LoVo (cell line): ENCODE results near the gene SIGLEC12.

ENCODE experiments used
- DNase-seq: peaks from one replicate; pipeline ENCODE4 v3.0.0-alpha.2; 2016; ENCODE audit warnings: low spot score

SIGLEC12 gene

DNA sequence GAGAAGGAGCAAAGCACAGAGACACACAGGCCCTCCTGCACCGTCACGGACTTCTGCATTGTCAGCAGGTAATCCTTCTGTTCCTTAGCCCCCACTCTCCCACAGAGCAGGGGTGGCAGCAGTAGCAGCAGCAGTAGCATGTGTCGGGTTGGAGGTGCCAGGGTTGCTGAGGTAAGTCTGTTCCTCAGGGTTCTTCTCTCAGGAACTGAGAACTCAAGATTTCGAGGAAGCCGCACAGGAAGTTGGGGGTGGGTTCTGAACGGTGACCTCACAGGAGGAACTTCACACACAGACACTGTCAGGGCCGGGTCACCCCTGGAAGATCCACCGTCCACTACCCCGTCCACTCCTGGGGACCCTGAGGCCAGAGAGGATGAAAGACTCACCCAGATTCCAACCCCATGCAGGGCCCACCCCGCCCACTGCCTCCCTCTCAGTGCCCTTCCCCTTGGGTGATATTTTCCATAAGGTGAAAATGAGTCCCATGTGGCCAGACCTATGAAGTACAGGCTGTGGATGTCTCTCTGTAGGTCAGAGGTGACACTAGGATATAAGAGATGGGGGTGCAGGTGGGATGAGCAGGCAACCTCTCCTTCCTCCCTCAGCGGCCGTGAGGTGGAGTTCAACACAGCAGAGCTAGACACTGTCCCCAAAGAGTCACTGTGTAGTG, at the start of gene SIGLEC12:
Gene SIGLEC12 (minus strand): TSS at position 207 of the 670 bp plus-strand sequence. CDS start 67 bp downstream, at position 140.
- DNase-seq: no peak

DNA sequence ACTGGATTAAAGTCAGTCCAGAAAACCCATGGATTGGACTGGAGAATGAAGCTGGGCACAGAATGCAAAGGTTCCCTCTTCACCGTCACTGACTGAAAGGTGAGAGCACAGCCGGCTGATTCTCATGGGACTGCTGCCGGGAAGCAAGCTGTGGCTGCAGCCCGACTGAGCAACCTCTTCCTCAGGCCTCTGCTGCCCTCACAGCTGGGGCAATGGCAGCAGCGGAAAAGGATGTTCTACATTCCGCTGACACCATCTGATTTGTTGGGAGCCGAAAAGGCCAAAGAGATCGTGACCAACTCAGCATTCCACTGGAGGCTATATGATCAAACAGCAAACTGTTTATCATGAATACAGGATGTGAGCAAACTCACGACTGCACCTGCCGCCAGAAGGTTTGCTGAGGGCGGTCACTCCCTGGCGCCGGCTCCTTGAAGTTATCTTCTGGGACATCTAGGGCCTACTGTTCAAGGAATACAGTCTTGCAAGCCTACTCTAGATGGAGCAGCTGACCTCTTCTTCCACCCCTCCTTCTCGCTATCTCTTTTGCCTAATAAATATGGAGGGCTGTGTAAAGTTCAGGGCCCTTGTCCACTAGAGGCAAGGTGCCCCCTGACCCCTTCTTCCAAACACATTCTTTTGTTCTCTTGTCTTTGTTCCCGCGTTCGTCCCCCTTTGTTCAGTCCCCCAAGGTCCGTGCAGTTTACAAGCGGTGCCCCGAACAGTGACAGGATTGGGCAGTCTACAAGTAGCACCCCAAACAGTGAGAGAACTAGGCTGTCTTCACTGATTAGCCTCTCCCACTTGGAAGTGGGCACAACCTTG, 49.5 kb upstream of the SIGLEC12 start:
- DNase-seq: no peak

DNA sequence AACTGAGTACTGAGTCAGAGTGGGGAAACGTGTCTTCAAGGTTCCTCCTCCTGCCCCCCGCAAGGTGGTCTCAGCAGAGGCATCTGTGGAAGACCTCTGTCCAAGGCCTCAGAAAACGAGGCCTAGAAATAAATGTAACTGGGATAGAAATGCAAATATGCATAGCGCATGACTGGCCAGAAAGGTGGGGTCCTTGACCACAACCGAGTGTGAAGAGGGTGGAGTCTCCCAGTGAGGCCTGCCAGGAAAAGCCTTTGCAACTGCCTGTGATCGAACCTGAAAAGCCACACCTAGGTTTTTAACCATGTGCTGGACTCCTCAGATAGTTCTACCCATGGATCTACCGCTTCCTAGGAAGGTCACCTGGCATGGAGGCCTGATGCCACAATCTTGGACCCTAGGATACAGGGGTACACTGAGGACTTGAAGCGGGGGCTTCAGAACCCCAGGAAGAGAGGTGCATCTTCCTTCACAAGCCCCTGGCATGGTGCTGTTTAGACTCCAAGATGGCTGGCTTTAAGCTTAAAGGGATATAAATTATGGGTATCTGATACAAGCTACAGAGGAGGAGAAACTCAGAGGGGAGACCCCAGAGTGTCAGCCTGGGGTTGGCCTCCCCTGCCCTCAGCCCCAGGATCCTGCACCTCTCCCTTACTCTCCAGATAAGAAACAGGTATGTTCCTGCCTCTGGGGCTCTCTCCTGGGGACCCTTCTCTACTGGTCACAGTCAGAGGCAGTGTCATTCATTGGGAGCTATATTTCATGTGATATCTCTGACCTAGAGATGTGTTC, 48.1 kb upstream of the SIGLEC12 start:
- DNase-seq: no peak

- no peak for DNase-seq
Measured at GRCh38 chr19:51548891-51549305, 47.3 kb upstream of the SIGLEC12 start.

DNA sequence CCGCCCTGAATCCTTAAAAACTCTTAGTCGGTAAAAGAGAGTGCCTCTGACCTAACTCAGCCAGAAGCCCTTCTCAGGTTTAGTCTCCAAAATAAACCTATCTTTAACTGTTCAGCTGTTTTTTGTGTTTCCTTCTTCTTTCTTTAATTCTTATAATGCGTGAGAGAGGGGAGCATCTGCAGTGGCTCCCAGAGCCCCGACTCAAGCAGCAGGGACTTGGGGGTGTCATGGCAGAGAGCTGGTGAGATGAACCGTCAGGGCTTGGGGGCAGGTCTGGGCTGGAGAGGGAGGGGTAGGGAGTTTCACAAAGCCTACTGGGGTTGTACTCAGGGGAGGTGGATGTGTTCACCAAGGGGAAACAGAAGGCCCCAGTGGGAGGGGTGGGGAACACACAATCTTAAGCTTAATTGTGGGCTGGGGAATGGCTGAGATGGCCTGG, 46.6 kb upstream of the SIGLEC12 start:
- DNase-seq: no peak

DNA sequence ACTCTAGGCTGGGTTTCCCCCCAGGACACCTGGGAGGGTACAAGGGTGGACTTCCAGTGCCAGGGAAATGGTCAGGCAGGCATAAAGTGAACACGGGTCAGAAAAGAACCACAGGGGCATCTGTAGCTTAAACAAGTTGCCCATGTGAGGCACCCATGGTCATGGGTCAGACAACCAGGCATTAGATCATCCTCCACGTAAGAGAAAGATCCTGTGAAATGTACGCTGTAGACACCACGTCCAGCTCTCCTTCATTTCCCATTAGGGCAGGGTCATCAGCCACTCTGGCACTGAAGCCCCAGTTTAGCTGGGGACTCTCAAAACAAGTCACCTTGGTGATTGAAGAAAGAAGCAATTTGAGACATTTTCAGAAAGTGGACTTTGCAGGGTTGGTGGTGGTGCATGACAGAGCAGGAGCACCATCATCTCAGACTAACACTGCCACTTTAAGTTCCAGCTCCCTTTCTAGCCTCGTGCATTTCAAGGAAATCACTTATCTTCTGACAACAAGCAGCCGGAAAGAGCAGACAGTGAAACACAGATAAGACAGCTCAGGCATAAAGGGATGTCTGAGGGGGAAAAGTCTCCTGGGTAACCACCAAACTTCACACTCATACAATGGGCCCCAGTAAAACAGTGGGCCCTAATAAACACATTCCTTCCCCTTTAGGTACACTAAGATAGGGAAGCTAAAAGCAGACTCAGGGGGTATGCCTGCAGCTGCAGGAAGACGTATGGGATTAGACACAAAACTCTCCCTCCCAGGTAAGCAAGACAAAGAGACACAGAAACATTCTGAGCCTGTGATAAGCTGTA, 46.0 kb upstream of the SIGLEC12 start:
- DNase-seq: no peak

DNA sequence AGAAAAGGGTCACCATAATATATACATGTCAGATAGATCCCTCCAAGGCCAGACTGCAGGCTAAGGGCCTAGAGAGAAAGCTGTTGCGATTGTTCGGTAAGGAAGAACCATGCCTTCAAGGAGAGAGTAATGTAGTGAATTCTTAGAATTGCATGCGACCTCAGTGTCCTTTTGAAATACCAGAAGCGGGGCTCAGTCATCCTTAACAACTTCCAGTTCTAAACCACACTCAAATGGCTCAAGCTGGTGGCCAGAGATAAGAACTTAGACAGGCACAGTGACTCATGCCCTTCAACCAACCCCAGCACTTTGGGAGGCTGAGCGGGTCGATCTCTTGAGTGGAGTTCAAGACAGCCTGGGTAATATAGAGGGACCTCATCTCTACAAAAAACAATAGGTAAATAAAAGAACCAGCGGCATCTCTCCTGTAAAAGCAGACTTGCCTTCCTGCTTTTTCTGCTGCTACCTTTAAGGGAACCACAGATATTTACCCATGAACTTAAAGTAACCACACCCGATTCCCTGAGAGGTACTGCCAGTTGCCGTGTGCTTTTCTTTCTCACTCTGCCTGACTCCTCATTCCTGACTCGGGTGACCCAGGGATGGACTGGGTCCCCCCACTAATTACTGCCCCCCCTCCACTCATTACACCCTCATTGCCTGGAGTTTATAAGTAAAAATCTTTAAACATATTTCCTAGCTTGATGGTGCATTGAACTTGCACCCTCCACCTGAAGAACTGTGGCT, 45.2 kb upstream of the SIGLEC12 start:
- DNase-seq: no peak

DNA sequence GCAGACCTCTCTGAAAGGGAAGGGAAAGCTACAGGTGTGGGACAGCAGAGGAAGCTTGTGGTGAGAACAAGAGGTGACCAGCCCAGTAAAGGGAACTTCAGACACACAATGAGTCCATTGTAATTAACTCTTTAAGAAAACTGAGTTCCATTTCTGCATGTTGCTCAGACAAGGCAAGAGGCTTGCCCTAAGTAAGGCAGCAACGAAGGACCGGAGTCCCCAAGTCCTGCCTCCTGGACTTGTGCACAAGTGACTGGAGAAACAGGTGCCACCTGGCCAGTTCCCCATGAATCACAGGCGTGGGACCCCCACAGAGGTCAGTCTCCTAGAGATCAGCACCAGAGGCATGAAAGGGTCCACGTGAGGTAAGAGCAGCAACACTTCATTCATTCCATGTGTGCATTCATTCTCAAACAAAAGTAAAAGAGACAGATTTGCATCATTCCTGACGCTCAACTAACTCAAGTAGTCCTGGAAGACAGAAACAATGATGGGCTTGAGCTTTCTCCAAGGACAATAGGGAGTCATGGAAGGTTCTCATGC, 44.6 kb upstream of the SIGLEC12 start:
- DNase-seq: no peak

DNA sequence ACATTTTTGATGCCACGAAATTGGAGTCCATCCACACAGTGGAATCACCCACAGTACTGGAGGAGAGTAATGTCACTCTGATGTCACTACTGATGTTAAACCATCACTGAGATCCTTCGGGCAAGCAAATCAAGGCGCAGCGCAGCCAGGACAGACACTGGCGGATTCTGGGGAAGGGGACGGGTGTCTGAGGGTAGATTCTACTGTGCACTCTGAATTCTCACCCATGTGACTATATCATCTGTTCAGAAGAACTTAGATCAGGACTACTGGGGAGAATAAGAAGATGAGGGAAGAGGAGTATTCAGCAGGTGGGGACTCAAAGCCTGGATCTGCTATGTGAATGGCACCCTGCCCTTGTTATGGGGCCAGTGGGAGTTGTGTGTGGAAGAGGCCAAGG, 42.4 kb upstream of the SIGLEC12 start:
- no peak for DNase-seq

DNA sequence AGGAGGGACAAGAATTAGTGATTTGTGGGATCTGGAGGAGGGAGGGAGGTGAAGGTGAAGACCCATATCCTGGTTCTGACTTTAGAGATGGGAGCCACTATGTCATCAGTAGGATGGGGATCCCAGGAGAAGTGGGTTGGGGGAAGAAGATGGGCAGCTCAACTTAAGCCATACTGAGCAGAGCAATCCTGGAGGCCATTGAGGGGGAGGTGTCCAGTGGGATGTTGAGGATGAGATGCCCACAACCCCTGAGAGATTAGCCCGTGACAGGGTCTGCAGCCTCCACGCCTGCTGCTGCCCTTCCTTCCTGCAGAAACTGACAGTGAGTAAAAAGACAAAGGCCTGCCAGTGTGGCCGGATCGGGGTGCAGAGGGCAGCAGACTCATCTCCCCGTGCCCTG, 41.1 kb upstream of the SIGLEC12 start:
- no peak for DNase-seq

DNA sequence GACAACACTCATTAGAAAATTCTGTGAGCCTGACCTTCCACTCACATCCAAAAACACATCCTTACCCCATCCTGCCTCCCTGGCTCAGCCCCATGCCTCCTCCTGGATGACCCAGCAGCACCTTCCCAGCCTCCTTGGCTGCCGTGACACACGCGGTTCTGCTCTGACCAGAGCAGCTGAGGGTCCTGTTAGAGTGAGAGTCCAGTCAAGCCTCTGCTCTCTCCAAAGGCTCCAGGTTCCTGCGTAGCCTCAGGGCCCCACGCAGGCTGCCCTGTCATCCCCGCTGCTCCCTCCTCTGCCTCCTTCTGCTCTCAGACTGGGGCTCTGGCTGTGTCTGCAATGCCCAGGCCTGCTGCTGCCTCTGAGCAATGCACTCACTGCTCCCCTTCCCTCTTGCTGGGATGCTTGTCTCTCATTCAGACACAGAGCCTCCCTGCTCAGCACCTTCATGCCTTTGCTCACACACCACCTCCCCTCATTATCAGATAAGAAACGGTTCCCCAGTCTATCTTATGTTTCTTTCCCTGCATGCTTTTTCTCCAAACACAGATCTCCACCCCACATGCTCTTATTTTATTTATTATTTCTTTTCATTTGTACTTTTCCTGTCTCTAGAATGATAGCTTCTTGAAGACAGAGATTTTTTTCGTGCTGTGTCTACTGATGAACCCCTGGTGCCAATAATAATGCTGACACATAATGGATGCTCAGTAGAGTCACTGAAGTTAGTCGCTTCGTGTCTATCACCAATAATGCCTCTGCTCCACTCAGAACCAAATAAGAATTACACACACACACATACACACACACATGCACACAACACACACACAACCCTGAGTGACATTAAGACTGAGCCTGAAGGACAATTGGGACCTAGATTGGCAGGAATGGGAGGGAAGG, 40.1 kb upstream of the SIGLEC12 start:
- DNase-seq: no peak

- no peak for DNase-seq
Measured at GRCh38 chr19:51539821-51540366, 38.3 kb upstream of the SIGLEC12 start.

- DNase-seq: no peak
Measured at GRCh38 chr19:51535535-51535934, 33.9 kb upstream of the SIGLEC12 start.

DNA sequence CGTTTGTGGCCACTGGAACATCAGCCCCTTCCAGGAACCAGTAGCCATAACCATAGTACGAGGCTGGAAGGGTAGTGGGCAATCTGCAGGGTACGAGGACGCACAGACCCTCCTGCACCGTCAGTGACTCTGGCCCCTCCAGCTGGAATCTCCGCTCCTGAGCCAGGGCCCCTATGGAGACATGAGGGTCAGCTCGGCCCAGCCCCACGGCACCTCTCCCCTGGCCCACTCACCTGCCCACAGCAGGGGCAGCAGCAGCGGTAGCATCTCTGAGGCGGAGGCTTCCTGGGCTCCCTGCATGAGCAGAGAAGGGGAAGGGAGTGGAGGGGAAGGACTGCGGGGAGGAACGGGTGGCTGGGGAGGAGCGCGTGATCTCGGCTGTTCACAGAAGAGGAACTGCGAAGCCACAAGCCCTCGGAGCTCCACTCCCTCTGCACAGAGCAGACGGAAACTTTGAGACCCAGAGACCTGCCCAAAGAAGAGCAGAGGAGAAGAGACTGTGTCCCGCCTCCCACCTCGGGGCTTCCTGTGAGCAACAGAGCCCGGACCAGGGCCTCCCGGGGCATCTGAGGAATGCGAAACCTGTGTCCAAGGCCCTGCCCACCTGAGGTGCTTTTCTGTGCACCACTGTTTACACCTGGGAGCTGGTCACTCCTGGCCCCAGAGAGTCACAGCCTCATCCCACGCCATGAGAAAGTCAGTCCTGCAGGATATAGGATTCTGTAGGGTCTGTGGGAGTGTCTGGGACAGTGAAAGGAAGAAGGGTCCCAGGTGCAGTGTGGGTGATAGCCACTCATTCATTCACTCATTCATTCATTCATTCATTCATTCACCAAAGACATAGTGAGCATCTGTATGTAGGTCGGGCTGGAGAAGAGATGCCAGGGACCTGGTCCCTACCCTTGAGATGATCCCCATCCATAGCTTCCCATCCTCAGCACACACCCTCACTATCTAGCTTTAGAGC, 30.0 kb upstream of the SIGLEC12 start, which contains the start of gene SIGLEC6:
Gene SIGLEC6 (minus strand): TSS at position 322 of the 967 bp plus-strand sequence. CDS start 22 bp downstream, at position 300.
- DNase-seq: no peak

DNA sequence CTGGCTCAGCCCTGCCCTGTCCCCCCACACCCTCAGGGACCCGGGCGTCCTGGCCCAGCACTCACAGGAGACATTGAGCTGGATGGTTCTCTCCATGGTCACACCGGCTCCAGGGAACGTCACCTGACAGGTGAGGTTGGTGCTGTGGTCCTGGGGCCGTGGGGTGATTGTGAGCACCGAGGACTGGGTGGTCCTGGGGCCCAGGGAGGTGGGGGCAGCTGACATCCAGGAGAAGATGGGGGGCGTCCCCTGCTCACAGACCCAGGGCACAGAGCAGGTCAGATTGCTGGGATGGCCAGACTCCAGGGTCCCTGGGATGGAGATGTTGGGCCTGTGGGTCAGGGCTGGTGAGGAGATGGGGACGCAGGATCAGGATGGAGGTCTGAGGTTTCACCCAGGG, 29.0 kb upstream of the SIGLEC12 start:
- DNase-seq: no peak

GRCh38 chr19:51529301-51529700, 27.7 kb upstream of the SIGLEC12 start:
- DNase-seq: no peak

GRCh38 chr19:51525651-51526050, 24.1 kb upstream of the SIGLEC12 start:
- no peak for DNase-seq

- DNase-seq: no peak
Measured at GRCh38 chr19:51524666-51525264, 23.2 kb upstream of the SIGLEC12 start.
